Subcutaneous adipose tissue (tissue), 4 donors: Measurements from ENCODE around the gene OPRL1. TPM values are rescaled to one million over a fixed set of nuclear protein-coding genes. Genes with fewer than 3 reads are reported as not detected.

ENCODE experiments used
- small RNA-seq: library from RNA; depleted of rRNA; stranded (forward); fragments of <200 nt; gene quantifications from one replicate; pipeline ENCODE3, GENCODE V24; 2016
- total RNA-seq, 4 donors: library from RNA; depleted of rRNA; stranded (reverse); fragments of >200 nt; gene quantifications; one replicate each; pipeline ENCODE4 v1.1.0, GENCODE V29; 2016
- TF ChIP-seq, protein P1 (sequence below): fragments of 450-650 bp; IDR thresholded peaks from one replicate; pipeline ENCODE4 v1.5.1; 2016; ENCODE audit warnings: low read depth, mild to moderate bottlenecking, control low read depth, antibody characterized with exemption, moderate library complexity

The OPRL1 gene
- total RNA-seq, 4 donors from 2014 or later: 0.65 to 2.7 (median 1.7) TPM

DNA sequence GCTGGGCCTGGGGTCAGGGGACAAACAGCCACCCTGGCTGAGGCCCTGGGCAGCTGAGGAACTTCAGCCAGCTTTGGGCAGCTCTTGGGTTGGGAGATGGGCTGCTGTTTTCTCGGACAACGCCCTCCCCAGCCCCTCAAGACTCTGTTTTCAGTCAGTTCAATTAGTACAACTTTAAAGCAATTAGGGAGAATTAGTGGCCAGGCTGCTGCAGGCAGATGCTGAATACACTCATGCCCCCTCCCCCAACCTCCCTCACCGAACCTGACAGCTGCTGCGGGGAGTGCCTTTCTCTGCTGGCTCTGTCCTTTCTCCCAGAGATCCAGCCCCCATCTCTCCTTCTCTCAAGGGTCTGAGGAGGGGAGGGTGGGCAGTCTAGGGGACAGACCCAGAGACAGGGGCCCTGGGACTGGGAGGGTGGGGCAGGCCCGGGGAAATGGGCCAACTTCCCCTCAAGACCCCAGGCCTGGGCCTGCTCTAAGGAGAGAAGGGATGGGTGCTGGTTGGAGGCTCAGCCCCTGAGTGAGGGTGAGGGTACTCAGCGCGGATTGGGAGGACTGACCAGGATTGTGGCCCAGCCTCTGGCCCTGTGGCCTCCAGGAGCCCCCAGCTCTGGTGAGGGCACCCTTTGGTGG lies 66.5 kb downstream of the OPRL1 start:
- TF ChIP-seq, protein P1, sequence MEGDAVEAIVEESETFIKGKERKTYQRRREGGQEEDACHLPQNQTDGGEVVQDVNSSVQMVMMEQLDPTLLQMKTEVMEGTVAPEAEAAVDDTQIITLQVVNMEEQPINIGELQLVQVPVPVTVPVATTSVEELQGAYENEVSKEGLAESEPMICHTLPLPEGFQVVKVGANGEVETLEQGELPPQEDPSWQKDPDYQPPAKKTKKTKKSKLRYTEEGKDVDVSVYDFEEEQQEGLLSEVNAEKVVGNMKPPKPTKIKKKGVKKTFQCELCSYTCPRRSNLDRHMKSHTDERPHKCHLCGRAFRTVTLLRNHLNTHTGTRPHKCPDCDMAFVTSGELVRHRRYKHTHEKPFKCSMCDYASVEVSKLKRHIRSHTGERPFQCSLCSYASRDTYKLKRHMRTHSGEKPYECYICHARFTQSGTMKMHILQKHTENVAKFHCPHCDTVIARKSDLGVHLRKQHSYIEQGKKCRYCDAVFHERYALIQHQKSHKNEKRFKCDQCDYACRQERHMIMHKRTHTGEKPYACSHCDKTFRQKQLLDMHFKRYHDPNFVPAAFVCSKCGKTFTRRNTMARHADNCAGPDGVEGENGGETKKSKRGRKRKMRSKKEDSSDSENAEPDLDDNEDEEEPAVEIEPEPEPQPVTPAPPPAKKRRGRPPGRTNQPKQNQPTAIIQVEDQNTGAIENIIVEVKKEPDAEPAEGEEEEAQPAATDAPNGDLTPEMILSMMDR: no peak

DNA sequence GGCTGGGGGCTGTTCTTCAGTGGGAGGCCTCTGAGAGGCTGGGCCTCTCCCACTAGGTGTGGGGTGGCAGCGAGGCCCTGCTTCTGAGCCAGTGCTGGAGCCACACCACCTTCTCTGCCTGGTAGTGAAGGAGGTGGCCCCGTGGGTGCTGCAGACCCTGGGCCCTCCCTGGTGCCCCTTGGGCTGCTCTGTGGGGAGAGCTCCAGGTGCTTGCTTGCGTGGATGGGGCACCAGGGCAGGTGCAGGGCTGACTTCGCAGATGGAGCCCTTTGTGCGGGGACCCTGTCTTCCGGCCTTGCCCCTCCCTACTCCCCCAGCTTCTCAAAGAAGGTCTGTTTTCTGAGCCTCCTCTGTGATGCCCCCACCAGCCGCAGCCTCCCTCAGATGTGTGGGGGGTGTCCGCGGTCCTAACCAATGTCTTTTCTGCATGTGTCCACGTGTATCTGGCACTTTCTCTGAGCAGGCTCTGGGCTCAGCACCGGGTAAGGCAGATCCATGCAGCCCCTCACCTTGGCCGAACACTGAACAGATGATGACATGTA lies 67.1 kb downstream of the OPRL1 start:
- TF ChIP-seq, protein P1: no peak

DNA sequence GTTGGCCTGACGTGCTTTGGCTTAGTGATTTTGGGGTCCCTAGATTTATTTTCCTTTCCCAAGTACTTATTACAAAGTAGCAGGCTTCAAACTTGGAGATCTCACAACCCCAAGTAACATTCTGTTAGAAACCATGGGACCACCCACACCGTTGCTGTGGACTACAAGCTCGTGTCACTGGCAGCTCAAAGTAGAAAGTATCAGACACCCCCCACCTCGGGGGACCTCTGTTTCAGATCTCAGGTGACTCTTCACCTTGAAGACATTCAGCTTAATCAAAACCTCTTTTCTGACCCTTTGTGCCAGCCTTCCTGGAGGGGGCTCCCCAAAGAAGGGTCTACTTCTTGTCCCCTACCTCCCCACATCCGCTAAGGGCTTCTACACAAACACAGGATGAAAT lies 68.7 kb downstream of the OPRL1 start:
- TF ChIP-seq, protein P1: no peak

DNA sequence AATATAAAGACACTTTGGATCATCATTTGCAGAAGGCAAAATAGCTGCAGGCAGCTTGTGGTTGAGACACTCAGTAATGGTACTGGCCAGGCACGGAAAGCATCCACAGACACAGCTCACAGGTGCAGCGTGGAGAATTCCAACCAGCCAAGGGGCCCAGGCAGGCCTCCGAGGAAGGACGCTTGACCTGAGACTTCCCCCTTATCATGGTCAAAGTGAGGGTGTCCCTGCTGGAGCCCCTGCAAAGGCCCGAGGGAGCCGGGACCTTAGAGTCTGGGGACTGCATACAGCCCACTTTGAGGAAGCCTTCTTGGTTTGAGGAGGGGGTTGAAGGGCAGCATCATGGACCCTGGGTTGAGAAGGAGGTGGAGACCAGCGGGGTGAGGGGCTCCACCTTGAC lies 69.3 kb downstream of the OPRL1 start:
- TF ChIP-seq, protein P1: no peak

DNA sequence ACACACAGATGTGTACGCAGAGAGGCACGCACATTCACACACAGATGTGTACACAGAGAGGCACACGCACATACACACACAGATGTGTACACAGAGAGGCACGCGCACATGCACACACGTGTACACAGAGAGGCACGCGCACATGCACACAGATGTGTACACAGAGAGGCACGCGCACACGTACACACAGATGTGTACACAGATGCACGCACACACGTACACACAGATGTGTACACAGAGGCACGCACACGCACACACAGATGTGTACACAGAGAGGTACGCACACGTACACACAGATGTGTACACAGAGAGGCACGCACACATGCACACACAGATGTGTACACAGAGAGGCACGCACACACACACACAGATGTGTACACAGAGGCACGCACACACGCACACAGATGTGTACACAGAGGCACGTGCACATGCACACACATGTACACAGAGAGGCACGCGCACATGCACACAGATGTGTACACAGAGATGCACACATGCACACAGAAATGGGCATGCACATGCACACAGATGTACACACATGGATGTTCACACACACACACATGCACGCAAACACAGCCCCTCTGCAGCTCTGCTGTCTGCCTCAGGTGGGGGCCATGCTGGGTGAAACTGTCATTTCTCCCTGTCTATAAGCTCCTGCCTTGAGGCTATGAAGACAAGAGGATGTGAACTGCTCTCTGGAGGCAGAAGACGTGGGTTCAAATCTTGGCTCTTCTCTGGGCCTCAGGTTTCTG lies 70.1 kb downstream of the OPRL1 start:
- TF ChIP-seq, protein P1: no peak

Small RNA genes lying within 50 kb of the gene (small RNA-seq; reads per million reads assigned to genes)
- not detected for gene AL355803.1
- not detected for gene MIR6813

Other genes starting within 250 kb of the OPRL1 start
- gene ZBTB46, start 248.8 kb upstream of the OPRL1 start, total RNA-seq: 10 to 100 TPM in 1 of 4 donors, 1 to 10 TPM in 3; 5.7 to 45.2 (median 7.4) TPM
- gene ABHD16B, start 218.6 kb upstream of the OPRL1 start, total RNA-seq: not detected
- 100 to 1,000 TPM; 110 to 165 (median 152) TPM for gene TPD52L2, start 214.8 kb upstream of the OPRL1 start, total RNA-seq
- 10 to 100 TPM; 24.3 to 47.5 (median 35.1) TPM for gene DNAJC5, start 185.0 kb upstream of the OPRL1 start, total RNA-seq
- gene UCKL1, start 123.7 kb upstream of the OPRL1 start, total RNA-seq: 10 to 100 TPM; 24.4 to 47.7 (median 27.1) TPM
- gene ZNF512B, start 110.2 kb upstream of the OPRL1 start, total RNA-seq: 10 to 100 TPM in 1 of 4 donors, 1 to 10 TPM in 3; 2.6 to 11.9 (median 4.7) TPM
- gene SAMD10, start 100.4 kb upstream of the OPRL1 start, total RNA-seq: 1 to 10 TPM in 3 of 4 donors, not detected in 1; 1.1 to 2.3 (median 2.0) TPM
- 10 to 100 TPM; 44.3 to 80.3 (median 57.2) TPM for gene PRPF6, start 99.0 kb upstream of the OPRL1 start, total RNA-seq
- gene C20orf204, start 43.9 kb upstream of the OPRL1 start, total RNA-seq: 1 to 10 TPM in 2 of 4 donors, under 1 TPM in 2; 0.17 to 4.0 (median 1.1) TPM
- 10 to 100 TPM in 1 of 4 donors, 1 to 10 TPM in 3; 1.2 to 46.3 (median 7.1) TPM for gene SOX18, start 30.4 kb upstream of the OPRL1 start, total RNA-seq
- 10 to 100 TPM; 30.8 to 36.9 (median 33.2) TPM for gene TCEA2, start 16.9 kb upstream of the OPRL1 start, total RNA-seq
- 10 to 100 TPM; 15.6 to 44.5 (median 20.4) TPM for gene RGS19, start 564 bp upstream of the OPRL1 start, total RNA-seq
- gene LKAAEAR1, start 4.3 kb downstream of the OPRL1 start, total RNA-seq: not detected
- gene NPBWR2, start 27.5 kb downstream of the OPRL1 start, total RNA-seq: not detected
- not detected for gene MYT1, start 84.4 kb downstream of the OPRL1 start, total RNA-seq
- gene PCMTD2, start 175.7 kb downstream of the OPRL1 start, total RNA-seq: 10 to 100 TPM; 39.1 to 76.2 (median 58.3) TPM